GM12892 (cell line): Measurements from ENCODE around the gene REPS2.

Experiments
- POLR2A ChIP-seq: IDR thresholded peaks from 2 replicates; pipeline ENCODE4 v1.6.1; 2011; ENCODE audit warnings: low read depth, low read length, control low read depth
- TAF1 ChIP-seq: IDR thresholded peaks from 2 replicates; pipeline ENCODE4 v1.6.1; 2011; ENCODE audit warnings: low read depth, mild to moderate bottlenecking, control low read depth, low read length, borderline replicate concordance

- TF ChIP-seq TAF1 (no peak), POLR2A (no peak)
Observed at GRCh38 chrX:16946971-16947562, 609 bp downstream of the REPS2 start.
